Measurements from ENCODE around the gene LRFN5. TPM values are rescaled to one million over a fixed set of nuclear protein-coding genes. Genes with fewer than 3 reads are reported as not detected.

Gene LRFN5
- total RNA-seq, 2 donors from 2014 or later: 0.26 to 0.39 TPM

GRCh38 chr14:41915732-41916131 is 309.1 kb downstream of the LRFN5 start:
- H3K36me3 ChIP-seq: no peaks in the 10 kb centered on the region
- H3K27ac ChIP-seq: no peak overlapping the region

GRCh38 chr14:41916313-41916712 is 309.6 kb downstream of the LRFN5 start:
- H3K9me3 ChIP-seq: peaks cover 0 to 7% of the 10 kb centered on the region in 2 donors
- H3K4me3 ChIP-seq: no peak overlapping the region
- DNase-seq (ENCODE audit: low spot score): no peak
- no peaks in the 10 kb centered on the region for H3K36me3 ChIP-seq
- TF ChIP-seq CTCF (IDR thresholded peaks at IDR 0.05): no peak
- H3K4me1 ChIP-seq: no peaks in the 10 kb centered on the region
- no peak overlapping the region for H3K27ac ChIP-seq
- H3K27me3 ChIP-seq: no peaks in the 10 kb centered on the region

More at GRCh38 chr14:41915732-41916131, 309.1 kb downstream of the LRFN5 start:
- no peak for DNase-seq (ENCODE audit: low spot score)
- Histone ChIP-seq H3K27me3 (no peaks in the 10 kb centered on the region), H3K4me3 (no peak overlapping the region), H3K9me3 (peaks cover 0 to 7% of the 10 kb centered on the region in 2 donors), H3K4me1 (no peaks in the 10 kb centered on the region)
- no peak for TF ChIP-seq CTCF (IDR thresholded peaks at IDR 0.05)

GRCh38 chr14:41925409-41925808 is 318.7 kb downstream of the LRFN5 start:
- DNase-seq (ENCODE audit: low spot score): no peak

GRCh38 chr14:41950428-41951151 is 343.9 kb downstream of the LRFN5 start:
- Histone ChIP-seq H3K4me3 (no peak overlapping the region), H3K4me1 (no peaks in the 10 kb centered on the region), H3K9me3 (no peaks in the 10 kb centered on the region), H3K27ac (no peak overlapping the region), H3K36me3 (no peaks in the 10 kb centered on the region), H3K27me3 (no peaks in the 10 kb centered on the region)
- no peak for TF ChIP-seq CTCF (IDR thresholded peaks at IDR 0.05)
- no peak for DNase-seq (ENCODE audit: low spot score)

More at GRCh38 chr14:41925409-41925808, 318.7 kb downstream of the LRFN5 start:
- no peaks in the 10 kb centered on the region for H3K27me3 ChIP-seq
- no peak for TF ChIP-seq CTCF (IDR thresholded peaks at IDR 0.05)
- no peaks in the 10 kb centered on the region for H3K36me3 ChIP-seq
- H3K27ac ChIP-seq: no peak overlapping the region
- H3K4me3 ChIP-seq: no peak overlapping the region
- H3K4me1 ChIP-seq: no peaks in the 10 kb centered on the region
- H3K9me3 ChIP-seq: no peaks in the 10 kb centered on the region
